Vagina (tissue), 2 donors: ENCODE data around the gene AGO3. TPM values are rescaled to one million over a fixed set of nuclear protein-coding genes. Genes with fewer than 3 reads are reported as not detected.

Source experiments
- DNase-seq, 2 donors: peaks; one replicate each; pipeline ENCODE4 v3.0.0-alpha.2; 2017; ENCODE audit errors: extremely low spot score in 2 of 2
- H3K27ac ChIP-seq: fragments of 200-600 bp; sonication (generic); one replicate; pipeline ENCODE4 v1.5.1; 2019
- H3K27me3 ChIP-seq: fragments of 200-600 bp; sonication (generic); one replicate; pipeline ENCODE4 v1.5.1; 2019
- H3K36me3 ChIP-seq, 2 donors: fragments of 200-600 bp; sonication (generic); one replicate each; pipeline ENCODE4 v1.5.1; 2017 to 2019
- H3K4me1 ChIP-seq: fragments of 200-600 bp; sonication (generic); one replicate; pipeline ENCODE4 v1.5.1; 2019
- H3K4me3 ChIP-seq, 2 donors: fragments of 200-600 bp; sonication (generic); 1 replicate in 1 of 2; 2 replicates in 1 of 2; pipeline ENCODE4 v1.5.1; 2016 to 2019
- H3K9me3 ChIP-seq: fragments of 200-600 bp; sonication (generic); one replicate; pipeline ENCODE4 v1.5.1; 2019
- POLR2A ChIP-seq, 2 donors: fragments of 450-650 bp; IDR thresholded peaks; one replicate each; pipeline ENCODE4 v1.6.1; 2017; ENCODE audit warnings: antibody characterized with exemption in 2 of 2, mild to moderate bottlenecking in 2 of 2, moderate library complexity in 2 of 2
- POLR2AphosphoS5 ChIP-seq, 2 donors: sonication (generic); formaldehyde crosslinking; IDR thresholded peaks; one replicate each; pipeline ENCODE4 v1.9.0; 2017; ENCODE audit warnings: antibody characterized with exemption in 2 of 2, mild to moderate bottlenecking in 2 of 2, low read depth in 1 of 2; ENCODE audit not compliant: insufficient read depth in 1 of 2
- intact Hi-C: fragments of 100-400 bp; cut with DNase I; formaldehyde crosslinking; loops from one replicate; pipeline ENCODE4 v1.15.1; 2023
- total RNA-seq: library from RNA; depleted of rRNA; stranded (reverse); fragments of >200 nt; gene quantifications from one replicate; pipeline ENCODE4 v1.2.3, GENCODE V29; 2016
- TF ChIP-seq, protein P1 (sequence below), 3 experiments: fragments of 450-650 bp in 2 of 3; fragments of 200-600 bp in 1 of 3; sonication (generic) in 1 of 3; IDR thresholded peaks; one replicate each; pipeline ENCODE4 v1.5.1; 2017 to 2019; ENCODE audit warnings: antibody characterized with exemption in 3 of 3, mild to moderate bottlenecking in 2 of 3, moderate library complexity in 2 of 3

AGO3 gene
- total RNA-seq, 1 donor from 2014 or later, result 17.2 TPM

DNA sequence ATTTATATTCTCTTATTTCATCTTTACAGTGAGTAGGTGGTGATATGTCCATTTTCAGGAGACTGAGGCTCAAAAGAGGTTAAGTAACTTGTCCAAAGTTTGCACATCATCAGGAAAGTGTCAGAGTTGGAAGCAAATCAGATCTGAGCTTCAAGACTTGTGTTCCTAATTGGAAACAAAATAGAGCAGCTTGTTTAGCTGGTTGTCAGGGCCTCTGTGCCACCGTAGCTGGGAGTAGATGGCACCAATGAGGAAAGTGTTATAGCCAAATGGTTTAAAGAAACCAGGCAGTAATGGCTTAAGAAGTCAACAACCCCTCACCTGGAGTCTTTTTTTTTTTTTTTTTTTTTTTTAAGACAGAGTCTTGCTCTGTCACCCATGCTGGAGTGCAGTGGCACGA lies 28.2 kb upstream of the AGO3 start:
- TF ChIP-seq, protein P1, sequence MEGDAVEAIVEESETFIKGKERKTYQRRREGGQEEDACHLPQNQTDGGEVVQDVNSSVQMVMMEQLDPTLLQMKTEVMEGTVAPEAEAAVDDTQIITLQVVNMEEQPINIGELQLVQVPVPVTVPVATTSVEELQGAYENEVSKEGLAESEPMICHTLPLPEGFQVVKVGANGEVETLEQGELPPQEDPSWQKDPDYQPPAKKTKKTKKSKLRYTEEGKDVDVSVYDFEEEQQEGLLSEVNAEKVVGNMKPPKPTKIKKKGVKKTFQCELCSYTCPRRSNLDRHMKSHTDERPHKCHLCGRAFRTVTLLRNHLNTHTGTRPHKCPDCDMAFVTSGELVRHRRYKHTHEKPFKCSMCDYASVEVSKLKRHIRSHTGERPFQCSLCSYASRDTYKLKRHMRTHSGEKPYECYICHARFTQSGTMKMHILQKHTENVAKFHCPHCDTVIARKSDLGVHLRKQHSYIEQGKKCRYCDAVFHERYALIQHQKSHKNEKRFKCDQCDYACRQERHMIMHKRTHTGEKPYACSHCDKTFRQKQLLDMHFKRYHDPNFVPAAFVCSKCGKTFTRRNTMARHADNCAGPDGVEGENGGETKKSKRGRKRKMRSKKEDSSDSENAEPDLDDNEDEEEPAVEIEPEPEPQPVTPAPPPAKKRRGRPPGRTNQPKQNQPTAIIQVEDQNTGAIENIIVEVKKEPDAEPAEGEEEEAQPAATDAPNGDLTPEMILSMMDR (IDR thresholded peaks at IDR 0.05), result no peak
- no peak for TF ChIP-seq POLR2AphosphoS5 (IDR thresholded peaks at IDR 0.05; ENCODE audit: insufficient read depth in 1 of 2, low read depth in 1 of 2)
- no peak for TF ChIP-seq POLR2A (IDR thresholded peaks at IDR 0.05)
- intact Hi-C loops, result no loop called here
- Histone ChIP-seq H3K27me3 (no peaks in the 10 kb centered on the region), H3K4me1 (no peaks in the 10 kb centered on the region), H3K36me3 (peaks cover 0 to 65% of the 10 kb centered on the region in 2 donors), H3K27ac (no peak overlapping the region), H3K9me3 (no peaks in the 10 kb centered on the region), H3K4me3 (no peak overlapping the region)
- no peak for DNase-seq

DNA sequence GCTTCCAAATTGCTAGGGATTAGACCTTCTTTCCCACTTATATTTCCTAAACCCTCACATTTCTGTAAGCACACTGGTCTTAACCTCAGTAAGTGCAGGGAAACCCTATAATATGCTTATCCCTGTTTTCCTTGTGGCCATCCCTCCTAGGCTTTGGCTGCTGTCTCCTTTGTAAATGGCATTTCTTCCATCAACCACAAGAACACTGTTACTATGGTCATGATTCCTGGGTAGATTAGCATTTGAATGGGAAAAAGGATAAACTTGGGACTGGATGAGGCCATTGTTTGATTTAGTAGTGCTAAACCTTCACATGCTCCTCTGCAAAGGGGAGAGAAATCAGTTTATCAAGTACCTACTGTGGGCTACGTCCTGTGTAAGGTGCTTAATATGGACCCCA lies 16.2 kb upstream of the AGO3 start:
- DNase-seq, result no peak
- H3K27ac ChIP-seq, result no peak overlapping the region
- TF ChIP-seq, protein P1 (IDR thresholded peaks at IDR 0.05), result no peak
- no peak for TF ChIP-seq POLR2A (IDR thresholded peaks at IDR 0.05)
- no peaks in the 10 kb centered on the region for H3K4me1 ChIP-seq
- H3K27me3 ChIP-seq, result no peaks in the 10 kb centered on the region
- intact Hi-C loops, result no loop called here
- H3K36me3 ChIP-seq, result peaks cover 0 to 72% of the 10 kb centered on the region in 2 donors
- H3K4me3 ChIP-seq, result no peak overlapping the region
- H3K9me3 ChIP-seq, result no peaks in the 10 kb centered on the region

DNA sequence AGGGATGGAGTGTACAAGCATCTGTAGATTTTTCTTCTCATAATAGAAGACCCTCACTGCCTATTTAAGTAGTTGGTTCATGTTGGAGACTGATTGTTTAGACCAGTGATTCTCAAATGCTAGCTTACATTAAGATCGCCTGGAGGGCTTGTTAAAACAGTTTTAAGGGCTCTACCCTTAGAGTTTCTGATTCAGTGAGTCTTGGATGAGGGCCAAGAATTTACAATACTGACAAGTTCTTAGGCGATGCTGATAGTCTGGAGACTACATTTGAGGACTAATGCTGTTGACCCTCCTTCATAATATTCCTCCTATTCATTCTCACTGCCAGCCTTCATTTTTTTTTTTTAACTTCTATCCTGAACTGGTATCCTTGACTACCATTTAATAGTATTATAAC lies 15.2 kb upstream of the AGO3 start:
- Histone ChIP-seq H3K4me1 (no peaks in the 10 kb centered on the region), H3K9me3 (no peaks in the 10 kb centered on the region), H3K27ac (no peak overlapping the region), H3K36me3 (peaks cover 0 to 76% of the 10 kb centered on the region in 2 donors), H3K27me3 (no peaks in the 10 kb centered on the region), H3K4me3 (no peak overlapping the region)
- TF ChIP-seq, protein P1 (IDR thresholded peaks at IDR 0.05), result no peak
- no peak for TF ChIP-seq POLR2AphosphoS5 (IDR thresholded peaks at IDR 0.05; ENCODE audit: insufficient read depth in 1 of 2, low read depth in 1 of 2)
- no peak for DNase-seq
- intact Hi-C loops, result no loop called here

DNA sequence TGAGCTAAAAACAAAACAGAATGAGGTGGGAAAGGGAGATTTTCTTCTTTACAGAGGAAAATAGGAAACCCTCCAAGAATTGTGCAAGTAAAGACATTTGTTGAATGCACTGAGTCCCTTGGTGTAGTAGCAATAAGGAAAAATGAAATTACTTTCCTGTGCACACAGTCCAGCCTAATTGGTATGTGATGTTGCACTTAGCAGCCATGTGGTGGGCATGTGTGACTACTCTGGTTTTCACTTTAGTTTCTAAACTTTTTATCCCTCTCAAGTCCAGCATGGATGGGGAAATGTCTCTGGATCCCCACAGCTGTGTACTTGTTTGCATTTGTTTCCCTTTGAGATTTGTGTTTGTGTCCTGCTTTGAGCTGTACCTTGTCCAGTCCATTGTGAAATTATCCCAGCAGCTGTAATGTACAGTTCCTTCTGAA lies 7.1 kb upstream of the AGO3 start:
- DNase-seq, result no peak
- Histone ChIP-seq H3K4me1 (no peaks in the 10 kb centered on the region), H3K36me3 (peaks cover 0 to 16% of the 10 kb centered on the region in 2 donors), H3K27ac (no peak overlapping the region), H3K27me3 (no peaks in the 10 kb centered on the region), H3K9me3 (no peaks in the 10 kb centered on the region), H3K4me3 (no peak overlapping the region)
- TF ChIP-seq POLR2AphosphoS5 (IDR thresholded peaks at IDR 0.05; ENCODE audit: insufficient read depth in 1 of 2, low read depth in 1 of 2), result no peak
- TF ChIP-seq, protein P1 (IDR thresholded peaks at IDR 0.05), result no peak
- no peak for TF ChIP-seq POLR2A (IDR thresholded peaks at IDR 0.05)
- intact Hi-C loops, result no loop called here

DNA sequence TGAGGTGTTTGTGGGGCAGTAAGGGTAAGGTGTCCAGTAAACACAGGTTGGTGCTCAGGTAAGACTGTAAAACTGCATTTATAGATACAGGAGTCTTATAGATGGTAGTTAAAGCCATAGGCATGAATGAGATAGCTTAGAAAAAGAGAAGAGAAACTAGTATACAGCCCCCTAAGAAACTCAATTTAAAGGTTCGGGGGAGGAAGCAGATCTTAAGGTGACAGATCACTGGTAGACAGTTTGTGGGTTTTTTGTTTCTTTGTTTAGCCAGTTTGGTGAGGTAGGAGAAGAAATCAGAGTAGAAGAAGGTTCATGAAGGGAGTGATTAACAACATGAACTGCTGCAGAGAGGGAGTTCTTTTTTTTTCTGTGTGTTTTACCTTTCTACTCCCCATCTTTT lies 6.1 kb upstream of the AGO3 start:
- H3K27ac ChIP-seq, result no peak overlapping the region

More for the DNA sequence above, 6.1 kb upstream of the AGO3 start:
- DNase-seq, result no peak
- no peaks in the 10 kb centered on the region for H3K9me3 ChIP-seq
- H3K27me3 ChIP-seq, result no peaks in the 10 kb centered on the region
- intact Hi-C loops, result loop anchor here (5.0 kb wide), 1 partner anchor 157 kb away; the partner anchor contains the start of gene TEKT2
- H3K4me3 ChIP-seq, result no peak overlapping the region
- H3K36me3 ChIP-seq, result peaks cover 0 to 7% of the 10 kb centered on the region in 2 donors
- H3K4me1 ChIP-seq, result peaks cover 3% of the 10 kb centered on the region
- TF ChIP-seq POLR2A (IDR thresholded peaks at IDR 0.05) (no peak), POLR2AphosphoS5 (IDR thresholded peaks at IDR 0.05; ENCODE audit: insufficient read depth in 1 of 2, low read depth in 1 of 2) (no peak)
- TF ChIP-seq, protein P1 (IDR thresholded peaks at IDR 0.05), result no peak
